Measurements from ENCODE around the gene PPP1R16B.

The PPP1R16B gene

DNA sequence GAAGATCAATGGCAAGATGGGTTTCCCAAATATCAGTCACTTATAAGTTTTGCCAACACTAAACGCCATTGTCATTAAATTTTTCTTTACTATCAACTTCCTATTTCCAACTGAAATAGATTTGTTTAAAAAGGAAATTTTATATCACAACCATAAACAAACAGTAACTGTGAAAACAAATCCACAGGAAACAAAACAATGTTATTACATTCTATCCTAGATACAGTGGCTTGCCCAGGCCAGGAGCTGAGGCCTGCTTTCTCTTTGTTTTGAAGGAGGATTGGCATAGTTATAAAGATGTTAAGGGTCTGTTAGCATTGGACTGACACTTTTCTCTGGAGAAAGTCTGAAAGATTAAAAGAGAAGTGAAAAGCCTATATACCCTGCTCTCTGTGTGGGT, 24.9 kb downstream of the PPP1R16B start:
- Histone ChIP-seq H3K18ac (ENCODE audit: low read length) (no peak overlapping the region), H2BK5ac (ENCODE audit: low read length) (no peak overlapping the region), H3K36me3 (replicated peaks in 1 of 2; ENCODE audit: control insufficient read depth in 2 of 2, insufficient read depth in 2 of 2, low read length in 2 of 2) (no peaks in the 10 kb centered on the region), H3K4me2 (ENCODE audit: insufficient read depth, low read length, poor library complexity, severe bottlenecking) (no peak overlapping the region), H2AK5ac (ENCODE audit: low read depth, low read length) (no peak overlapping the region), H2BK120ac (ENCODE audit: low read depth, low read length) (no peak overlapping the region), H3K4me1 (ENCODE audit: control insufficient read depth in 2 of 2, insufficient read depth in 1 of 2, low read depth in 1 of 2, low read length in 2 of 2) (peaks cover 4 to 8% of the 10 kb centered on the region in 2 donors), H3K4me3 (ENCODE audit: low read length in 2 of 2) (no peak overlapping the region), H3K79me1 (ENCODE audit: low read depth, low read length) (no peaks in the 10 kb centered on the region), H3K9me3 (replicated peaks in 1 of 2; ENCODE audit: control insufficient read depth in 2 of 2, insufficient read depth in 1 of 2, low read depth in 1 of 2, low read length in 2 of 2) (no peaks in the 10 kb centered on the region), H3K23ac (ENCODE audit: low read depth, low read length, poor library complexity) (no peak overlapping the region), H2BK15ac (ENCODE audit: low read length) (no peak overlapping the region), H3K14ac (ENCODE audit: low read length) (no peak overlapping the region), H2BK12ac (ENCODE audit: low read length) (no peak overlapping the region), H2AFZ (ENCODE audit: low read length) (no peak overlapping the region), H3K4ac (ENCODE audit: low read length) (no peak overlapping the region), H4K8ac (ENCODE audit: low read depth, low read length) (no peak overlapping the region), H3K27me3 (ENCODE audit: control insufficient read depth in 3 of 3, insufficient read depth in 3 of 3, low read depth in 1 of 3, low read length in 3 of 3) (no peaks in the 10 kb centered on the region), H4K91ac (ENCODE audit: low read depth, low read length, poor library complexity) (no peak overlapping the region), H3K27ac (replicated peaks; ENCODE audit: low read length) (no peak overlapping the region), H3K9ac (ENCODE audit: low read depth, low read length, poor library complexity) (no peak overlapping the region)
- WGBS, 2 donors (ENCODE audit: extremely low coverage in 2 of 2, insufficient read length in 2 of 2, insufficient replicate concordance in 1 of 2), result 100% methylated on average over 1 of the region's 1 CpG; no CpG with 5 or more reads in 1 of the 2 donors
- no peak for DNase-seq (ENCODE audit: low spot score)

DNA sequence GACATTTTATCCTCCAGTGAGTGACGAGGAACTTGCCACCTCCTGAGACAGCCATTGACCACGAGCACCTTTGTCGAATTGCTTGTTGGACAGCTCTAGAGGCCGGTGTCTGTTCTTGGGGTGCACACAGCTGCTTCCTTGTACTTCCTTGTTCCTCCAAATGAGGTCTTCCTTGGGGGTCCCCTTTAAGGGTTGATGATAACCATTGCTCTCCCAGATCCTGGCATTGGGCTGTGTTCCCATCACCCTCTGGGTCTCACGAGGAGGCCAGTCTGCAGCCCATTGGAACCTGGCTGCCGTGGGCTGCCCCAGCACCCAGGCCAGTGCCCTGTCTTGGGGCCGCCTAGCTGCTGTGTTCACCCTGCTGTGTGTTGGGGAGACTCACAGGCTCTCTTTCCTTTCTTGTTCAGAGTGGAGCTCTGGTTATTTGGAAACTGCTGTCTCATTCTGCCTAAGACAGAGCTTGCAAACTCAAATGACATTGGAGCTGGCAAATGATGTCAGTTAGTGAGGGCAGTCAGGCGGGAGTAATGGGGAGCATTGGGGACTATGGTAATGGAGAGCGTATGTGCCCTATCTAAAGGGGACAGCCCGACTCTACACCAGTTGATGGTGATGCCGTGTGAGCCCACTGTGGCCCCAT, 25.7 kb downstream of the PPP1R16B start:
- H2BK5ac ChIP-seq (ENCODE audit: low read length), result peak overlapping the region; percentile 11
- H2AK5ac ChIP-seq (ENCODE audit: low read depth, low read length), result no peak overlapping the region
- no peak overlapping the region for H3K18ac ChIP-seq (ENCODE audit: low read length)
- H3K4ac ChIP-seq (ENCODE audit: low read length), result no peak overlapping the region
- H3K14ac ChIP-seq (ENCODE audit: low read length), result peak overlapping the region; percentile 15
- H3K36me3 ChIP-seq (replicated peaks in 1 of 2; ENCODE audit: control insufficient read depth in 2 of 2, insufficient read depth in 2 of 2, low read length in 2 of 2), result no peaks in the 10 kb centered on the region
- no peak overlapping the region for H2AFZ ChIP-seq (ENCODE audit: low read length)
- H3K9me3 ChIP-seq (replicated peaks in 1 of 2; ENCODE audit: control insufficient read depth in 2 of 2, insufficient read depth in 1 of 2, low read depth in 1 of 2, low read length in 2 of 2), result no peaks in the 10 kb centered on the region
- H2BK120ac ChIP-seq (ENCODE audit: low read depth, low read length), result no peak overlapping the region
- H2BK15ac ChIP-seq (ENCODE audit: low read length), result no peak overlapping the region
- H4K91ac ChIP-seq (ENCODE audit: low read depth, low read length, poor library complexity), result no peak overlapping the region
- H3K27me3 ChIP-seq (ENCODE audit: control insufficient read depth in 3 of 3, insufficient read depth in 3 of 3, low read depth in 1 of 3, low read length in 3 of 3), result no peaks in the 10 kb centered on the region
- H4K8ac ChIP-seq (ENCODE audit: low read depth, low read length), result no peak overlapping the region
- peaks cover 2 to 3% of the 10 kb centered on the region in 2 donors for H3K4me1 ChIP-seq (ENCODE audit: control insufficient read depth in 2 of 2, insufficient read depth in 1 of 2, low read depth in 1 of 2, low read length in 2 of 2)
- H3K79me1 ChIP-seq (ENCODE audit: low read depth, low read length), result no peaks in the 10 kb centered on the region
- H3K4me3 ChIP-seq (ENCODE audit: low read length in 2 of 2), result no peak overlapping the region
- WGBS, 2 donors (ENCODE audit: extremely low coverage in 2 of 2, insufficient read length in 2 of 2, insufficient replicate concordance in 1 of 2), result no CpG with 5 or more reads among the region's 11 CpGs
- no peak overlapping the region for H2BK12ac ChIP-seq (ENCODE audit: low read length)
- no peak overlapping the region for H3K27ac ChIP-seq (replicated peaks; ENCODE audit: low read length)
- H3K9ac ChIP-seq (ENCODE audit: low read depth, low read length, poor library complexity), result no peak overlapping the region
- no peak for DNase-seq (ENCODE audit: low spot score)
- H3K4me2 ChIP-seq (ENCODE audit: insufficient read depth, low read length, poor library complexity, severe bottlenecking), result no peak overlapping the region
- H3K23ac ChIP-seq (ENCODE audit: low read depth, low read length, poor library complexity), result no peak overlapping the region

DNA sequence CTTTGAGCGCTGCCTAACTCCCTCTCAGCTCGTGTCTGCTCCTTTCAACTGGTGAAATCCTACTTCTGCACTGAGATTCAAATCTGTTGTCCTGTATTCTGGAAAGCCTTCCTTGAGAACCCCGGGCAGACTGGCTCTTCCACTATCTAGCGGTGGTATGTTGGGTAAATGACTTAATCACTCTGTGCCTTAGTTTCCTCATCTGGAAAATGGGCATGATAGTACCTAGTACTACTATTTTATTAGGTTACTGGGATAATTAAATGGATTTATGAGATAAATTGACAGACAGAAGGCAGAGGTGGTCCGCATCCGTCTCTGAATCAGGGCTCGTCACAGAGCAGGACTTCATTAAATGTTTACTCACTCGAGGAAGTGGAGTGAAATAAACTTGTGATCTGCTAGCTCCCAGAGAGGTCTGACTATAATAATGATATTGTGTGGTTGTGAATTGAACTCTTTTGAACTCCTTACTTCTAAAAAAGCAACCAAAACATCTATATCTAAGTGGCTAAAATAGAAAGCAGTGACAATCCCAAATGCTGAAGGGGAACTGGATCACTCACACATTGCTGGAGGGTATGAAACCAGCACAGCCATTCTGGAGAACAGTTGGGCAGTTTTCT, 26.6 kb downstream of the PPP1R16B start:
- Histone ChIP-seq H3K79me1 (ENCODE audit: low read depth, low read length) (no peaks in the 10 kb centered on the region), H3K18ac (ENCODE audit: low read length) (no peak overlapping the region), H2AK5ac (ENCODE audit: low read depth, low read length) (no peak overlapping the region), H3K27me3 (ENCODE audit: control insufficient read depth in 3 of 3, insufficient read depth in 3 of 3, low read depth in 1 of 3, low read length in 3 of 3) (no peaks in the 10 kb centered on the region), H2BK5ac (ENCODE audit: low read length) (no peak overlapping the region), H2BK15ac (ENCODE audit: low read length) (no peak overlapping the region), H3K14ac (ENCODE audit: low read length) (no peak overlapping the region), H3K9me3 (replicated peaks in 1 of 2; ENCODE audit: control insufficient read depth in 2 of 2, insufficient read depth in 1 of 2, low read depth in 1 of 2, low read length in 2 of 2) (no peaks in the 10 kb centered on the region), H4K91ac (ENCODE audit: low read depth, low read length, poor library complexity) (no peak overlapping the region), H3K4me3 (ENCODE audit: low read length in 2 of 2) (no peak overlapping the region), H2BK12ac (ENCODE audit: low read length) (no peak overlapping the region), H3K27ac (replicated peaks; ENCODE audit: low read length) (no peak overlapping the region), H3K23ac (ENCODE audit: low read depth, low read length, poor library complexity) (no peak overlapping the region), H3K4ac (ENCODE audit: low read length) (no peak overlapping the region), H2BK120ac (ENCODE audit: low read depth, low read length) (no peak overlapping the region), H3K9ac (ENCODE audit: low read depth, low read length, poor library complexity) (no peak overlapping the region), H4K8ac (ENCODE audit: low read depth, low read length) (no peak overlapping the region), H3K4me2 (ENCODE audit: insufficient read depth, low read length, poor library complexity, severe bottlenecking) (no peak overlapping the region), H3K4me1 (ENCODE audit: control insufficient read depth in 2 of 2, insufficient read depth in 1 of 2, low read depth in 1 of 2, low read length in 2 of 2) (no peaks in the 10 kb centered on the region), H3K36me3 (replicated peaks in 1 of 2; ENCODE audit: control insufficient read depth in 2 of 2, insufficient read depth in 2 of 2, low read length in 2 of 2) (peaks cover 0 to 7% of the 10 kb centered on the region in 2 donors), H2AFZ (ENCODE audit: low read length) (no peak overlapping the region)
- WGBS, 2 donors (ENCODE audit: extremely low coverage in 2 of 2, insufficient read length in 2 of 2, insufficient replicate concordance in 1 of 2), result no CpG with 5 or more reads among the region's 8 CpGs
- DNase-seq (ENCODE audit: low spot score), result no peak

DNA sequence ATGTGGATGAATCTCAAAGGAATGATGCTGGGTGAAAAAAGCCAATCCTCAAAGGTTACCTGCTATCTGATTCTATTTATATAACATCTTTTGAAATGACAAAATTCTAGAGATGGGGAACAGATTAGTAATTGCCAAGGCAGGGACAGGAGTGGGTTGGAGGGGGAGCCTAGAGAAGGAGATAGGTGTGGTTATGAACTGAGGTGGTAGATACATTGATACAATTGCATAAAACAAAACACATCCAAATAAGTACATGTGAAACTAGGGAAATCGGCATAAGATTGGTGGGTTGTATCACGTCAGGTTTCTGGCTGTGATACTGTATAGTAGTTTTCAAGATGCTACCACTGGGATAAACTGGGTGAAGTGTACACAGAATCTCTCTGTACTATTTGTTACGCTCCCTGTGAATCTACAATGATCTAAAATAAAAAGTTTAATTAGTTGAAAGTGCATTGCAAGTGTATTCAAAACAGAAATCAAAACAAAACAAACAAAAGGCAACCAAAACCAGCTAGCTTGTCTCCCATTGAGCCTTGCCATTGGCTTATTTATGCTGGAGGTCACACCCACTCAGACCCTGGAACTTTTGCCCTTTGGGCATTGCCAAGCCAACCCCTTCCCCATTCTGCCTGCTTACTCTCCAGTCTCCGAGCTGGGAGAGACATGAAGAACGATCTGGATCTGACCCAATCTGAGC, 27.8 kb downstream of the PPP1R16B start:
- Histone ChIP-seq H2BK5ac (ENCODE audit: low read length) (no peak overlapping the region), H3K4me2 (ENCODE audit: insufficient read depth, low read length, poor library complexity, severe bottlenecking) (no peak overlapping the region), H2BK12ac (ENCODE audit: low read length) (no peak overlapping the region), H3K14ac (ENCODE audit: low read length) (no peak overlapping the region), H3K4me3 (ENCODE audit: low read length in 2 of 2) (no peak overlapping the region), H4K91ac (ENCODE audit: low read depth, low read length, poor library complexity) (no peak overlapping the region), H2BK120ac (ENCODE audit: low read depth, low read length) (no peak overlapping the region), H3K9ac (ENCODE audit: low read depth, low read length, poor library complexity) (no peak overlapping the region), H3K9me3 (replicated peaks in 1 of 2; ENCODE audit: control insufficient read depth in 2 of 2, insufficient read depth in 1 of 2, low read depth in 1 of 2, low read length in 2 of 2) (no peaks in the 10 kb centered on the region), H2AFZ (ENCODE audit: low read length) (no peak overlapping the region), H3K4ac (ENCODE audit: low read length) (no peak overlapping the region), H3K4me1 (ENCODE audit: control insufficient read depth in 2 of 2, insufficient read depth in 1 of 2, low read depth in 1 of 2, low read length in 2 of 2) (no peaks in the 10 kb centered on the region), H2BK15ac (ENCODE audit: low read length) (no peak overlapping the region), H2AK5ac (ENCODE audit: low read depth, low read length) (no peak overlapping the region), H4K8ac (ENCODE audit: low read depth, low read length) (no peak overlapping the region), H3K23ac (ENCODE audit: low read depth, low read length, poor library complexity) (no peak overlapping the region), H3K27ac (replicated peaks; ENCODE audit: low read length) (no peak overlapping the region), H3K18ac (ENCODE audit: low read length) (no peak overlapping the region), H3K79me1 (ENCODE audit: low read depth, low read length) (no peaks in the 10 kb centered on the region), H3K36me3 (replicated peaks in 1 of 2; ENCODE audit: control insufficient read depth in 2 of 2, insufficient read depth in 2 of 2, low read length in 2 of 2) (peaks cover 0 to 18% of the 10 kb centered on the region in 2 donors), H3K27me3 (ENCODE audit: control insufficient read depth in 3 of 3, insufficient read depth in 3 of 3, low read depth in 1 of 3, low read length in 3 of 3) (no peaks in the 10 kb centered on the region)
- no CpG with 5 or more reads among the region's 5 CpGs for WGBS, 2 donors (ENCODE audit: extremely low coverage in 2 of 2, insufficient read length in 2 of 2, insufficient replicate concordance in 1 of 2)
- DNase-seq (ENCODE audit: low spot score), result no peak

Data from neuronal stem cell (in vitro differentiated cells).